HG03520 (cell line): ENCODE results near the gene FBXO36.
"Not testable (repeated sequence)": the region's sequence is repeated elsewhere in the genome, so short reads cannot be mapped to it uniquely, and the experiment has no call there.

ENCODE experiments used
- ATAC-seq: cut with Tn5 transposase; IDR thresholded peaks from one replicate; pipeline ENCODE4 v1.9.1; 2021; ENCODE audit warnings: mild to moderate bottlenecking, moderate library complexity; ENCODE audit not compliant: unreplicated experiment

FBXO36 gene

GRCh38 chr2:229910147-229910831 lies 12.0 kb upstream of the FBXO36 start:
- no peak for ATAC-seq

- no peak for ATAC-seq
Measured at GRCh38 chr2:229910832-229911412, 11.4 kb upstream of the FBXO36 start.

GRCh38 chr2:229914171-229914570 lies 8.1 kb upstream of the FBXO36 start:
- ATAC-seq = no peak

GRCh38 chr2:229917793-229918192 lies 4.5 kb upstream of the FBXO36 start:
- ATAC-seq = no peak

GRCh38 chr2:229920011-229920641 lies 2.2 kb upstream of the FBXO36 start:
- ATAC-seq = no peak

- ATAC-seq = peak; percentile 16
Measured at GRCh38 chr2:229921101-229921891, 1.0 kb upstream of the FBXO36 start.

- ATAC-seq = peak; percentile 57
Measured at GRCh38 chr2:229921892-229922448, 333 bp upstream of the FBXO36 start, which contains the start of gene TRIP12. TSS of gene TRIP12 (minus strand) at chr2:229922009. CDS start at chr2:229880079, 41,930 bp downstream.

GRCh38 chr2:229924541-229924940 lies 2.2 kb downstream of the FBXO36 start:
- not testable (repeated sequence) for ATAC-seq

- ATAC-seq = no peak
Measured at GRCh38 chr2:229925201-229925600, 2.9 kb downstream of the FBXO36 start.

GRCh38 chr2:229927817-229928321 lies 5.6 kb downstream of the FBXO36 start:
- ATAC-seq = no peak

- ATAC-seq = no peak
Measured at GRCh38 chr2:229930656-229931055, 8.4 kb downstream of the FBXO36 start.

- no peak for ATAC-seq
Measured at GRCh38 chr2:229931241-229931640, 8.9 kb downstream of the FBXO36 start.

- no peak for ATAC-seq
Measured at GRCh38 chr2:229937537-229937936, 15.2 kb downstream of the FBXO36 start.

- no peak for ATAC-seq
Measured at GRCh38 chr2:229942671-229943070, 20.4 kb downstream of the FBXO36 start.

GRCh38 chr2:229943171-229943570 lies 20.9 kb downstream of the FBXO36 start:
- no peak for ATAC-seq

GRCh38 chr2:229943770-229944449 lies 21.6 kb downstream of the FBXO36 start:
- no peak for ATAC-seq

- no peak for ATAC-seq
Measured at GRCh38 chr2:229945975-229946374, 23.7 kb downstream of the FBXO36 start.

- ATAC-seq = peak; percentile 51
Measured at GRCh38 chr2:229947544-229947943, 25.2 kb downstream of the FBXO36 start.

- ATAC-seq = no peak
Measured at GRCh38 chr2:229952256-229952835, 30.0 kb downstream of the FBXO36 start.

GRCh38 chr2:229955663-229956062 lies 33.4 kb downstream of the FBXO36 start:
- ATAC-seq = no peak
